DND-41 (cell line): ENCODE measurements around the gene ARHGAP8.

Experiments
- ATAC-seq: fragments of 200-7000 bp; cut with Tn5 transposase; 3 replicates; pipeline ENCODE4 v1.9.1; 2021; ENCODE audit warnings: low read depth; ENCODE audit not compliant: insufficient read depth
- DNase-seq: peaks from one replicate; pipeline ENCODE4 v3.0.0-alpha.2; 2020
- H2AFZ ChIP-seq: 2 replicates; pipeline ENCODE4 v1.6.0; 2012; ENCODE audit warnings: low read depth, low read length
- H3K27ac ChIP-seq: 2 replicates; pipeline ENCODE4 v1.5.1; 2012; ENCODE audit warnings: low read length, inconsistent platforms
- H3K27me3 ChIP-seq: fragments of 200-600 bp; sonication (generic); 2 replicates; pipeline ENCODE4 v1.6.0; 2012; ENCODE audit warnings: low read length, mild to moderate bottlenecking, inconsistent platforms; ENCODE audit not compliant: insufficient read depth, poor library complexity
- H3K36me3 ChIP-seq: 2 replicates; pipeline ENCODE4 v1.5.1; 2012; ENCODE audit warnings: low read length, inconsistent platforms; ENCODE audit not compliant: insufficient read depth
- H3K4me1 ChIP-seq: 2 replicates; pipeline ENCODE4 v1.5.1; 2012; ENCODE audit warnings: mild to moderate bottlenecking, low read length; ENCODE audit not compliant: insufficient read depth
- H3K4me2 ChIP-seq: 2 replicates; pipeline ENCODE4 v1.6.0; 2012; ENCODE audit warnings: mild to moderate bottlenecking, moderate library complexity, low read length, inconsistent platforms; ENCODE audit not compliant: insufficient read depth
- H3K4me3 ChIP-seq, 2 experiments: fragments of 200-600 bp in 1 of 2; shearing (Covaris generic) in 1 of 2; 2 replicates each; pipeline ENCODE4 v1.5.1; 2012 to 2016; ENCODE audit warnings: inconsistent platforms in 2 of 2, low read length in 2 of 2, mild to moderate bottlenecking in 2 of 2, low read depth in 1 of 2, moderate library complexity in 1 of 2
- H3K79me2 ChIP-seq: 2 replicates; pipeline ENCODE4 v1.6.0; 2012; ENCODE audit warnings: low read length, inconsistent platforms; ENCODE audit not compliant: insufficient read depth
- H3K9ac ChIP-seq: 2 replicates; pipeline ENCODE4 v1.6.0; 2012; ENCODE audit warnings: low read depth, mild to moderate bottlenecking, inconsistent platforms, low read length, moderate library complexity
- H3K9me3 ChIP-seq: 2 replicates; pipeline ENCODE4 v1.5.1; 2012; ENCODE audit warnings: low read length, moderate library complexity, mild to moderate bottlenecking, inconsistent platforms; ENCODE audit not compliant: insufficient read depth, severe bottlenecking
- H4K20me1 ChIP-seq: 2 replicates; pipeline ENCODE4 v1.6.0; 2012; ENCODE audit warnings: low read length; ENCODE audit not compliant: insufficient read depth
- EZH2 ChIP-seq: IDR thresholded peaks from 3 replicates; pipeline ENCODE4 v1.6.1; 2012; ENCODE audit warnings: borderline replicate concordance, low read depth, mild to moderate bottlenecking, moderate library complexity, low read length, inconsistent platforms; ENCODE audit not compliant: severe bottlenecking
- TF ChIP-seq, protein P1 (sequence below): IDR thresholded peaks from 2 replicates; pipeline ENCODE4 v1.5.1; 2012; ENCODE audit warnings: borderline replicate concordance, low read length, moderate library complexity, mild to moderate bottlenecking; ENCODE audit not compliant: poor library complexity, severe bottlenecking; ENCODE audit errors: extremely low read depth

ARHGAP8 gene

DNA sequence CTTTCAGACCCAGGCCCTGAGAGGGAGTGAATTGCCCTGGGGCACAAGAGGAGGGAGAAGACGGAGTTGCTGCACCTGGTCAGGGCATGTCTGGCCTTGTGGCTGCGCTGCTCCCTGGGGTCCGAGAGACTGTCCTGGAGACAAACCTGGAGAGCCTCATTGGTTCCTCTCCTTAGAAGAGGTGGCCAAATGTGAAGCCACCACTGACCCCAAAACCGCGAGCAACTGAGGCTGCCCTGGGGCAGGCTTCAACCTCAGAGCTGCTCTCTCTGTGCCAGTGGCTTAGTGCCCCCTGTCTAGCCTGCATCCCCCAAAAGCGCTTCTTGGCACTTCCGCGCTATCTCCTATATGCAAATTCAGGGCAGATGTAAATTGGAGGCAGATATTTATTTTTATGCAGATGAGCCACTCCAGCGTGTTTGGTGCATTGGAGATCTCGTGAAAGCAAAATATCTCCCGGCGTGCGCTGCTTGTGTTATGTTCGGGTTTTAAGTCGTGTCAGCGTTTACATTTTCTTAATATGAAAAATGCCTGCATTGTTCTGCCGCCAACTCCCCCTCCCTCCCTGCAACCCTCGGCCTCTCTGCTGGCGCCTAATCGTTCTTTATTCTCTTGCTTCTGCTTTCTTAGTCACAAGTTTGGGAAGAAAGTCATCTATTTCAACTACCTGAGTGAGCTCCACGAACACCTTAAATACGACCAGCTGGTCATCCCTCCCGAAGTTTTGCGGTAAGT, 69.5 kb downstream of the ARHGAP8 start:
- no peak for TF ChIP-seq EZH2
- TF ChIP-seq, protein P1, sequence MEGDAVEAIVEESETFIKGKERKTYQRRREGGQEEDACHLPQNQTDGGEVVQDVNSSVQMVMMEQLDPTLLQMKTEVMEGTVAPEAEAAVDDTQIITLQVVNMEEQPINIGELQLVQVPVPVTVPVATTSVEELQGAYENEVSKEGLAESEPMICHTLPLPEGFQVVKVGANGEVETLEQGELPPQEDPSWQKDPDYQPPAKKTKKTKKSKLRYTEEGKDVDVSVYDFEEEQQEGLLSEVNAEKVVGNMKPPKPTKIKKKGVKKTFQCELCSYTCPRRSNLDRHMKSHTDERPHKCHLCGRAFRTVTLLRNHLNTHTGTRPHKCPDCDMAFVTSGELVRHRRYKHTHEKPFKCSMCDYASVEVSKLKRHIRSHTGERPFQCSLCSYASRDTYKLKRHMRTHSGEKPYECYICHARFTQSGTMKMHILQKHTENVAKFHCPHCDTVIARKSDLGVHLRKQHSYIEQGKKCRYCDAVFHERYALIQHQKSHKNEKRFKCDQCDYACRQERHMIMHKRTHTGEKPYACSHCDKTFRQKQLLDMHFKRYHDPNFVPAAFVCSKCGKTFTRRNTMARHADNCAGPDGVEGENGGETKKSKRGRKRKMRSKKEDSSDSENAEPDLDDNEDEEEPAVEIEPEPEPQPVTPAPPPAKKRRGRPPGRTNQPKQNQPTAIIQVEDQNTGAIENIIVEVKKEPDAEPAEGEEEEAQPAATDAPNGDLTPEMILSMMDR = no peak
- no peak overlapping the region for H2AFZ ChIP-seq
- H3K36me3 ChIP-seq = no peaks in the 10 kb centered on the region
- peaks cover 8% of the 10 kb centered on the region for H4K20me1 ChIP-seq
- DNase-seq (no peak), ATAC-seq (no peak)
- no peaks in the 10 kb centered on the region for H3K4me1 ChIP-seq
- no peak overlapping the region for H3K27ac ChIP-seq
- no peak overlapping the region for H3K4me2 ChIP-seq
- H3K9me3 ChIP-seq = no peaks in the 10 kb centered on the region
- no peak overlapping the region for H3K4me3 ChIP-seq
- H3K9ac ChIP-seq = no peak overlapping the region
- no peaks in the 10 kb centered on the region for H3K27me3 ChIP-seq
- no peaks in the 10 kb centered on the region for H3K79me2 ChIP-seq

DNA sequence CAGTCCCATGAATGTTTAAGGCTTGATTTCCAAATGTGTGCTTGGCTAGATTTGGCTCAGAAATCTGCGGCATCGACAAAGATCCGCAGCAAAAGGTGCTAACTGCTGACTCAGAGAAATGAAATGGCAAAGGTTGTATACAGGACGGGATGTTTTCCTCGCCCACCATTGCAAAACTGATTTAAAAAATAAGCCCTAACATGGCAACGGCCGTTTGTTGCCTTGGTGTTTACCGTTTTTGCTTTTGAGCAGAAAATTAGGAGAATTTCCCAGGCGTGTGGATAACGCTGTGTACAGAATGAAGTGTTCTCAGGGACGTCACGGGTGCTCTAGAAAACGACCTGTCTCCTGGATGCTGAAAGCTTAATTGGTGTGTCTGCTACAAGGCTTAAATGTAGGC, 70.2 kb downstream of the ARHGAP8 start:
- H3K9me3 ChIP-seq = no peaks in the 10 kb centered on the region
- TF ChIP-seq, protein P1 = no peak
- no peak for TF ChIP-seq EZH2
- no peaks in the 10 kb centered on the region for H3K4me1 ChIP-seq
- no peak overlapping the region for H2AFZ ChIP-seq
- no peaks in the 10 kb centered on the region for H3K36me3 ChIP-seq
- no peak overlapping the region for H3K27ac ChIP-seq
- ATAC-seq (no peak), DNase-seq (no peak)
- no peaks in the 10 kb centered on the region for H3K27me3 ChIP-seq
- no peak overlapping the region for H3K9ac ChIP-seq
- H4K20me1 ChIP-seq = peaks cover 8% of the 10 kb centered on the region
- H3K79me2 ChIP-seq = no peaks in the 10 kb centered on the region
- no peak overlapping the region for H3K4me2 ChIP-seq
- no peak overlapping the region for H3K4me3 ChIP-seq

GRCh38 chr22:44823396-44823795, 71.0 kb downstream of the ARHGAP8 start:
- TF ChIP-seq, protein P1 = no peak
- no peak for TF ChIP-seq EZH2
- H3K9me3 ChIP-seq = no peaks in the 10 kb centered on the region
- H3K27me3 ChIP-seq = no peaks in the 10 kb centered on the region
- H3K9ac ChIP-seq = no peak overlapping the region
- ATAC-seq (no peak), DNase-seq (no peak)
- H3K79me2 ChIP-seq = no peaks in the 10 kb centered on the region
- H2AFZ ChIP-seq = no peak overlapping the region
- no peak overlapping the region for H3K27ac ChIP-seq
- no peaks in the 10 kb centered on the region for H3K4me1 ChIP-seq
- no peaks in the 10 kb centered on the region for H3K36me3 ChIP-seq
- no peak overlapping the region for H3K4me3 ChIP-seq
- no peak overlapping the region for H3K4me2 ChIP-seq
- H4K20me1 ChIP-seq = peaks cover 8% of the 10 kb centered on the region

- H3K27ac ChIP-seq = no peak overlapping the region
- ATAC-seq (no peak), DNase-seq (no peak)
- peaks cover 8% of the 10 kb centered on the region for H4K20me1 ChIP-seq
- TF ChIP-seq, protein P1 = no peak
- no peak for TF ChIP-seq EZH2
- no peak overlapping the region for H3K4me3 ChIP-seq
- no peak overlapping the region for H3K4me2 ChIP-seq
- H3K36me3 ChIP-seq = no peaks in the 10 kb centered on the region
- H3K9me3 ChIP-seq = no peaks in the 10 kb centered on the region
- H2AFZ ChIP-seq = no peak overlapping the region
- no peaks in the 10 kb centered on the region for H3K4me1 ChIP-seq
- H3K27me3 ChIP-seq = no peaks in the 10 kb centered on the region
- H3K79me2 ChIP-seq = no peaks in the 10 kb centered on the region
- no peak overlapping the region for H3K9ac ChIP-seq
Observed at GRCh38 chr22:44823806-44824205, 71.4 kb downstream of the ARHGAP8 start.
